DMS114 treated with DMSO at 0.1 percent for 48 hours (cell line): ENCODE results near the gene NCOA5.

Experiments used
- DNase-seq: peaks from one replicate; lab custom pipeline; 2025; ENCODE audit not compliant: unreplicated experiment; lab: John Stamatoyannopoulos, UW

Gene NCOA5

DNA sequence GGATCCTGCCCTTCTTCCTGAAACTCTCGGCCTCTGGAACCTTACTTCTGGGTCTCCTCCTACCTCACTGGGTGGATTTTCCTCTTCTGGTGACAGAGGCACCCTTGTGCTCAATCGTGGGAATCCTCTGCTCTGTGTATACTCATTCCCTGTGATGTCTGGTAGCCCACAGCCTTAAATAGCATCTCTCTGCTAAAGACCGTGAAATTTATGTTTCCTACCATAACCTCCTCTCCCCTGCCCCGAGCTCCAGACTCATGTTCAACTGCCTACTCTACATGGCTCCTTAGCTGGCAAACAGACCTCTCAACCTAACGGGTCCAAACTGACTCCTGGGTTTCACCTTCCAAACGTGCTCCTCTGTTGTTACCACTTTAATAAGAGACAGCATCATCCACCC, 71.2 kb downstream of the NCOA5 start:
- no peak for DNase-seq

DNA sequence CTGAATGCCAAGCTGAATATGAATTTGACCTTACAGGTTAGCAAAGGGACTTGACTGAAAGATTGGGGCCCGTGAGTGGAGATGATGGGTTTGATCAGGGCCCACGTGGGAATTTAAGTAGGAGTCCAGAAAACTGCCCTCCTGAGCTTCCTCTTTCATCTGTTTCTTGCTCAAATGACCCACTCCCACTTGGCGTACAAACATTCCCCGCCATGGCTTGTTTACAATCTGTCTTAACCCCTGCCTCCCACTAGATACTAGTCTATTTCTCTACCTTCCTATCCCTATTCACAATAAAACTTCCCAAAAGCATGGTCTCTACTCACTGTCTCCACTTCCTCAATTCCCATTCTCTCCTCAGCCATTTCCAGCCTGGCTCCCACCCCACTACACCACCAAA, 71.7 kb downstream of the NCOA5 start:
- DNase-seq: no peak

DNA sequence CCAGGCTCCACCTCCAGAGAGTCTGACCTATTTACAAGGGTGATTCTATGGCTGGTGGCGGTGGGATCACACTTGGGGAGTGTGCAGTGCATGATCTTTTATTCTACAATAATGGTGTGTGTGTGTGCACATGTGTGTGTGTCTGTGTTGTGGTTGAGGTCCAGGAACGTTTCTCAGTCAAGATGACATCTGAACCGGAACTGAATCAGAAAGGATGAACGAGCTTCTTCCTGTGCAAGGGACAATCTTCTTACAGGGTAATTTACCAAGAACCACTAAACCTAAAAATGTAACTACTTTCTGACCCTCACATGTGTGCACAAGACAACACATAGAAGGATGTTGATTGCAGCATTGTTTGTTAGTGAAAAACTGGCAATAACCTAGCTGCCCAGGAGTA, 72.5 kb downstream of the NCOA5 start:
- no peak for DNase-seq

DNA sequence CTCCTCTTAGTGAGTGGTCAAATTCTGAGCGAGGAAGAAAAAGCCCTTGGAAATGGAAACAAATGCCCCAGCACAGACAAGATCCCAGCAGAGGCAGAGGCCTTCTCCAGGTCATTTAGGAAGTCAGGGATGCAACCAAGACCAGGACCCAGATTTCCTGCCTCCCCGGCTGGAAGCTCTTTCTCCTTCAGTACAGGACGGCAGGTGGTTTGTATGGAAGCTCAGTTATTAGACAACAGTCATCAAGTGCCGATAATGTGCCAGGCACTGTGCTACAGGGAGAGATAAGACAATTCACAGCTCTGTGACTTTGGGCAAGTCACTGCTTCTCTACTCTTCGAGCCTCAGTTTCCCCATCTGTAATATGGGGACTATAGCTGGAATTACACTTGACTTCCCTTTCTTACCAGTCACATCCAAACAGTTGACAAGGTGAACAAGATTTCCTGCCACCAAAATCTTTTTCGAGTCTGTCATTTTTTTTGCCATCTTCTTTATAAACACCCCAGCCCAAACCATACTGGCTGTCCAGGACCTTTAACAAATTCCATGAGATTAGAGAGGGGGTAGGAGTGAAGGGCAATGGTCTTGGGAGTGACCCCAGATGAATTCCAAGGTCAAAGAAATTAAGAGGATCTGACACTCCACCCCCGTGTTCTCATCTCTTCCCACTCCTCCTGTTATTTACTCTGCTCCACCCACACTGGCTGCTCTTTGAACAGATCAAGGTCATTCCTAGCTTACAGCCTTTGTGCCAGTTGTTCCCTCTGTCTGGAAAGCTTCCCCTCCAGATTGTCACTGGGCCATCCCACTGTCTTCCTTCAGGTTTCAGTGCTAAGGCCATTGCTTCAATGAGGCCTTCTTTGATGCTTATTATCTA, 75.0 kb downstream of the NCOA5 start:
- no peak for DNase-seq

DNA sequence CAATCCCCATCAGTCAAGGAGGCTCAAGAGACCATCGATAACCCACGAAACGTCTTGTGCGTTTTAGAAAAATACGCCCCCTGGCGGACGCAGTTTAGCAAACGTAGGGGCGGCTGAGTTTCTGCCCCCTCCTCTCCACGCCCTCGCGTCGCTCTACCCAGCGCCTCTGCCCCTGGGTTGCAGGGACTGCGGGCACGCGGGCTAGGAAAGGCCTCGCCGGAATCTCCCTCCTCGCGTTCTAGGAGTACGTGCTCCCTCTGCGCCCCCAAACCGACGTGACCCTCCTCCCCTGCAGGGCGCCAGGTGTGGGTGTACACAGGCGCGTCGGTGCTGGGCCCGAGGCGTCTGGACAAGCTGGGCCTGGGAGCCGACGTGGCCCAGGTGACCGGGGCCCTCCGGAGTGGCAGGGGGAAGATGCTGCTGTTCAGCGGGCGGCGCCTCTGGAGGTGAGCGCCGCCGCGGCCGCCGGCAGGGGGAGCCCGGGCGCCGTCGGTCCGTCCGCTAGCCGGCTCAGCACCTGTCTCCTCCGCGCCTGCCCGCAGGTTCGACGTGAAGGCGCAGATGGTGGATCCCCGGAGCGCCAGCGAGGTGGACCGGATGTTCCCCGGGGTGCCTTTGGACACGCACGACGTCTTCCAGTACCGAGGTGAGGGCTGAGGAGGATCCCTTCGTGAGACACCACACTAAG, 75.8 kb downstream of the NCOA5 start:
- DNase-seq: peak; percentile 20

DNA sequence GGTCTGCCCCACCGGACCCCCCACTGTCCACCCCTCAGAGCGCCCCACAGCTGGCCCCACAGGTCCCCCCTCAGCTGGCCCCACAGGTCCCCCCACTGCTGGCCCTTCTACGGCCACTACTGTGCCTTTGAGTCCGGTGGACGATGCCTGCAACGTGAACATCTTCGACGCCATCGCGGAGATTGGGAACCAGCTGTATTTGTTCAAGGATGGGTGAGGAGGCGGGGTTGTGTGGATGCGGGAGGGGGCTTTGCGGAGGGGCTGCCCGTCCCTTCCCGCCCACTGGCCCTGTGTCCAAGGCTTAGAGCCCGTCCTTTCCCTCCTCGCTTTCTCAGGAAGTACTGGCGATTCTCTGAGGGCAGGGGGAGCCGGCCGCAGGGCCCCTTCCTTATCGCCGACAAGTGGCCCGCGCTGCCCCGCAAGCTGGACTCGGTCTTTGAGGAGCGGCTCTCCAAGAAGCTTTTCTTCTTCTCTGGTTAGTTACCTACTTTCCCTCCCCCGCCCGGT, 76.4 kb downstream of the NCOA5 start:
- DNase-seq: no peak

DNA sequence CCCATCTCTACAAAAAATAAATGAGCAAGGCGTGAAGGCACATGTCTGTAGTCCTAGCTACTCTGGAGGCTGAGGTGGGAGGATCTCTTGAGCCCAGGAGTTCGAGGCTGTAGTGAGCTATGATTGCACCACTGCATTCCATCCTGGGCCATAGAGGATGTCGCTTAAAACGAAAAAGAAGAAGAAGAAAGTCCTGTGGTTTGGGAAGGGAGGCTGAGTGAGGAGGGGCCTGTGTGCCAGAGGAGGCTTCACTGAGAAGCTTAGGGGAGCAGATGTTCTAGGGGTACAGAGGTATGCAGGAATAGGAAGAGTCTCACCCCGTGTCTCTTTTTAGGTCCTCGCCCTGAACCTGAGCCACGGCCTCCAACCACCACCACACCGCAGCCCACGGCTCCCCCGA, 76.8 kb downstream of the NCOA5 start:
- DNase-seq: no peak

DNA sequence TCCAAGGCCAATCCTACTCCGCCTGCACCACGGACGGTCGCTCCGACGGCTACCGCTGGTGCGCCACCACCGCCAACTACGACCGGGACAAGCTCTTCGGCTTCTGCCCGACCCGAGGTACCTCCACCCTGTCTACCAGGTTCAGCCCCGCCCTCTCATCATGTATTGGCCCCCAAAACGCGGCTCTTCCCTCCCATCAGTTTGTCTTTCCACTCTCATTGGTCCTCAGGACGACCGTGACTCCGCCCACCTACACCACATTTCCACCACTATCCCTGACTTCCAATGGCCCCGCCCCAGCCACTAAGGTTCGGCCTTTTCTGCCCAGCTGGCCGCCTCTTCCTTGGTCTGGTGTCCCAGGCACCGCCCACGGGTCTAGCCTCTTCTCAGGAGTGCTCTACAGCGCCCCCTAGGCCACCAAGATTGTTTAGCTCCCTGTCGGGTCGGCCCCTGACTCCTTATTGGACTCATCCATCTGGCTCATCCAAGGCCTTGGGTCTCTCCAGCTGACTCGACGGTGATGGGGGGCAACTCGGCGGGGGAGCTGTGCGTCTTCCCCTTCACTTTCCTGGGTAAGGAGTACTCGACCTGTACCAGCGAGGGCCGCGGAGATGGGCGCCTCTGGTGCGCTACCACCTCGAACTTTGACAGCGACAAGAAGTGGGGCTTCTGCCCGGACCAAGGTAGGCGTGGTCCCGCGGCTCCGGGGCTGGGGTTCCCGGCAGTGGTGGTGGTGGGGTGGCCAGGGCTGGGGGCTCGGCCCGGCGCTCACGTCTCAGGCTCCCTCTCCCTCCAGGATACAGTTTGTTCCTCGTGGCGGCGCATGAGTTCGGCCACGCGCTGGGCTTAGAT, 77.9 kb downstream of the NCOA5 start:
- DNase-seq: no peak
